ENCODE results near the gene MYRIP.

DNA sequence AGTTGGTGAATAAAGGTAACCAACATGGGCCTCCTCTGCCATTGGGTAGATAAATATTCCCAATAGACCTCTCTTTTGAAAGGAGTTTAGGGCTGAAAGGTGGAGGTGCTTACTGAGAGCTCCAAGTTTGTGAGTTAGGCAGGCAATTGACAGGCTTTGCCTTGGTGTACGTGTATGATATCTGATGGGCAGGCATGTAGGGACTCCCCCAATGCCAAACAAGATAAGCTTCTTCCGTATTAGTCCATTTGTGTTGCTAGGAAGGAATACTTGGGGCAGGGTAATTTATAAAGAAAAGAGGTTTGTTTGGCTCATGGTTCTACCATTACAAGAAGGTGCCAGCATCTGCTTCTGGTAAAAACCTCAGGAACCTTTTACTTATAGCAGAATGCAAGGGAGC, 339.4 kb downstream of the MYRIP start:
- no peak for TF ChIP-seq POLR2AphosphoS5 (IDR thresholded peaks at IDR 0.05; ENCODE audit: low read depth)
- no peak for TF ChIP-seq ZNF114 (CRISPR knock-in tag; IDR thresholded peaks at IDR 0.05)
- TF ChIP-seq, protein P1, sequence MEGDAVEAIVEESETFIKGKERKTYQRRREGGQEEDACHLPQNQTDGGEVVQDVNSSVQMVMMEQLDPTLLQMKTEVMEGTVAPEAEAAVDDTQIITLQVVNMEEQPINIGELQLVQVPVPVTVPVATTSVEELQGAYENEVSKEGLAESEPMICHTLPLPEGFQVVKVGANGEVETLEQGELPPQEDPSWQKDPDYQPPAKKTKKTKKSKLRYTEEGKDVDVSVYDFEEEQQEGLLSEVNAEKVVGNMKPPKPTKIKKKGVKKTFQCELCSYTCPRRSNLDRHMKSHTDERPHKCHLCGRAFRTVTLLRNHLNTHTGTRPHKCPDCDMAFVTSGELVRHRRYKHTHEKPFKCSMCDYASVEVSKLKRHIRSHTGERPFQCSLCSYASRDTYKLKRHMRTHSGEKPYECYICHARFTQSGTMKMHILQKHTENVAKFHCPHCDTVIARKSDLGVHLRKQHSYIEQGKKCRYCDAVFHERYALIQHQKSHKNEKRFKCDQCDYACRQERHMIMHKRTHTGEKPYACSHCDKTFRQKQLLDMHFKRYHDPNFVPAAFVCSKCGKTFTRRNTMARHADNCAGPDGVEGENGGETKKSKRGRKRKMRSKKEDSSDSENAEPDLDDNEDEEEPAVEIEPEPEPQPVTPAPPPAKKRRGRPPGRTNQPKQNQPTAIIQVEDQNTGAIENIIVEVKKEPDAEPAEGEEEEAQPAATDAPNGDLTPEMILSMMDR (conservative IDR thresholded peaks at IDR 0.05; ENCODE audit: low read depth in 2 of 2) = no peak
- TF ChIP-seq, protein P2, sequence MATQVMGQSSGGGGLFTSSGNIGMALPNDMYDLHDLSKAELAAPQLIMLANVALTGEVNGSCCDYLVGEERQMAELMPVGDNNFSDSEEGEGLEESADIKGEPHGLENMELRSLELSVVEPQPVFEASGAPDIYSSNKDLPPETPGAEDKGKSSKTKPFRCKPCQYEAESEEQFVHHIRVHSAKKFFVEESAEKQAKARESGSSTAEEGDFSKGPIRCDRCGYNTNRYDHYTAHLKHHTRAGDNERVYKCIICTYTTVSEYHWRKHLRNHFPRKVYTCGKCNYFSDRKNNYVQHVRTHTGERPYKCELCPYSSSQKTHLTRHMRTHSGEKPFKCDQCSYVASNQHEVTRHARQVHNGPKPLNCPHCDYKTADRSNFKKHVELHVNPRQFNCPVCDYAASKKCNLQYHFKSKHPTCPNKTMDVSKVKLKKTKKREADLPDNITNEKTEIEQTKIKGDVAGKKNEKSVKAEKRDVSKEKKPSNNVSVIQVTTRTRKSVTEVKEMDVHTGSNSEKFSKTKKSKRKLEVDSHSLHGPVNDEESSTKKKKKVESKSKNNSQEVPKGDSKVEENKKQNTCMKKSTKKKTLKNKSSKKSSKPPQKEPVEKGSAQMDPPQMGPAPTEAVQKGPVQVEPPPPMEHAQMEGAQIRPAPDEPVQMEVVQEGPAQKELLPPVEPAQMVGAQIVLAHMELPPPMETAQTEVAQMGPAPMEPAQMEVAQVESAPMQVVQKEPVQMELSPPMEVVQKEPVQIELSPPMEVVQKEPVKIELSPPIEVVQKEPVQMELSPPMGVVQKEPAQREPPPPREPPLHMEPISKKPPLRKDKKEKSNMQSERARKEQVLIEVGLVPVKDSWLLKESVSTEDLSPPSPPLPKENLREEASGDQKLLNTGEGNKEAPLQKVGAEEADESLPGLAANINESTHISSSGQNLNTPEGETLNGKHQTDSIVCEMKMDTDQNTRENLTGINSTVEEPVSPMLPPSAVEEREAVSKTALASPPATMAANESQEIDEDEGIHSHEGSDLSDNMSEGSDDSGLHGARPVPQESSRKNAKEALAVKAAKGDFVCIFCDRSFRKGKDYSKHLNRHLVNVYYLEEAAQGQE (IDR thresholded peaks at IDR 0.05; ENCODE audit: unreplicated experiment) = no peak
- no peak for TF ChIP-seq JUNB (IDR thresholded peaks at IDR 0.05; ENCODE audit: unreplicated experiment)
- TF ChIP-seq, protein P3, sequence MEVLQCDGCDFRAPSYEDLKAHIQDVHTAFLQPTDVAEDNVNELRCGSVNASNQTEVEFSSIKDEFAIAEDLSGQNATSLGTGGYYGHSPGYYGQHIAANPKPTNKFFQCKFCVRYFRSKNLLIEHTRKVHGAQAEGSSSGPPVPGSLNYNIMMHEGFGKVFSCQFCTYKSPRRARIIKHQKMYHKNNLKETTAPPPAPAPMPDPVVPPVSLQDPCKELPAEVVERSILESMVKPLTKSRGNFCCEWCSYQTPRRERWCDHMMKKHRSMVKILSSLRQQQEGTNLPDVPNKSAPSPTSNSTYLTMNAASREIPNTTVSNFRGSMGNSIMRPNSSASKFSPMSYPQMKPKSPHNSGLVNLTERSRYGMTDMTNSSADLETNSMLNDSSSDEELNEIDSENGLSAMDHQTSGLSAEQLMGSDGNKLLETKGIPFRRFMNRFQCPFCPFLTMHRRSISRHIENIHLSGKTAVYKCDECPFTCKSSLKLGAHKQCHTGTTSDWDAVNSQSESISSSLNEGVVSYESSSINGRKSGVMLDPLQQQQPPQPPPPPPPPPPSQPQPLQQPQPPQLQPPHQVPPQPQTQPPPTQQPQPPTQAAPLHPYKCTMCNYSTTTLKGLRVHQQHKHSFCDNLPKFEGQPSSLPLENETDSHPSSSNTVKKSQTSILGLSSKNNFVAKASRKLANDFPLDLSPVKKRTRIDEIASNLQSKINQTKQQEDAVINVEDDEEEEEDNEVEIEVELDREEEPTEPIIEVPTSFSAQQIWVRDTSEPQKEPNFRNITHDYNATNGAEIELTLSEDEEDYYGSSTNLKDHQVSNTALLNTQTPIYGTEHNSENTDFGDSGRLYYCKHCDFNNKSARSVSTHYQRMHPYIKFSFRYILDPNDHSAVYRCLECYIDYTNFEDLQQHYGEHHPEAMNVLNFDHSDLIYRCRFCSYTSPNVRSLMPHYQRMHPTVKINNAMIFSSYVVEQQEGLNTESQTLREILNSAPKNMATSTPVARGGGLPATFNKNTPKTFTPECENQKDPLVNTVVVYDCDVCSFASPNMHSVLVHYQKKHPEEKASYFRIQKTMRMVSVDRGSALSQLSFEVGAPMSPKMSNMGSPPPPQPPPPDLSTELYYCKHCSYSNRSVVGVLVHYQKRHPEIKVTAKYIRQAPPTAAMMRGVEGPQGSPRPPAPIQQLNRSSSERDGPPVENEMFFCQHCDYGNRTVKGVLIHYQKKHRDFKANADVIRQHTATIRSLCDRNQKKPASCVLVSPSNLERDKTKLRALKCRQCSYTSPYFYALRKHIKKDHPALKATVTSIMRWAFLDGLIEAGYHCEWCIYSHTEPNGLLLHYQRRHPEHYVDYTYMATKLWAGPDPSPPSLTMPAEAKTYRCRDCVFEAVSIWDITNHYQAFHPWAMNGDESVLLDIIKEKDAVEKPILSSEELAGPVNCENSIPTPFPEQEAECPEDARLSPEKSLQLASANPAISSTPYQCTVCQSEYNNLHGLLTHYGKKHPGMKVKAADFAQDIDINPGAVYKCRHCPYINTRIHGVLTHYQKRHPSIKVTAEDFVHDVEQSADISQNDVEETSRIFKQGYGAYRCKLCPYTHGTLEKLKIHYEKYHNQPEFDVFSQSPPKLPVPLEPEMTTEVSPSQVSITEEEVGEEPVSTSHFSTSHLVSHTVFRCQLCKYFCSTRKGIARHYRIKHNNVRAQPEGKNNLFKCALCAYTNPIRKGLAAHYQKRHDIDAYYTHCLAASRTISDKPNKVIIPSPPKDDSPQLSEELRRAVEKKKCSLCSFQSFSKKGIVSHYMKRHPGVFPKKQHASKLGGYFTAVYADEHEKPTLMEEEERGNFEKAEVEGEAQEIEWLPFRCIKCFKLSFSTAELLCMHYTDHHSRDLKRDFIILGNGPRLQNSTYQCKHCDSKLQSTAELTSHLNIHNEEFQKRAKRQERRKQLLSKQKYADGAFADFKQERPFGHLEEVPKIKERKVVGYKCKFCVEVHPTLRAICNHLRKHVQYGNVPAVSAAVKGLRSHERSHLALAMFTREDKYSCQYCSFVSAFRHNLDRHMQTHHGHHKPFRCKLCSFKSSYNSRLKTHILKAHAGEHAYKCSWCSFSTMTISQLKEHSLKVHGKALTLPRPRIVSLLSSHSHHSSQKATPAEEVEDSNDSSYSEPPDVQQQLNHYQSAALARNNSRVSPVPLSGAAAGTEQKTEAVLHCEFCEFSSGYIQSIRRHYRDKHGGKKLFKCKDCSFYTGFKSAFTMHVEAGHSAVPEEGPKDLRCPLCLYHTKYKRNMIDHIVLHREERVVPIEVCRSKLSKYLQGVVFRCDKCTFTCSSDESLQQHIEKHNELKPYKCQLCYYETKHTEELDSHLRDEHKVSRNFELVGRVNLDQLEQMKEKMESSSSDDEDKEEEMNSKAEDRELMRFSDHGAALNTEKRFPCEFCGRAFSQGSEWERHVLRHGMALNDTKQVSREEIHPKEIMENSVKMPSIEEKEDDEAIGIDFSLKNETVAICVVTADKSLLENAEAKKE (CRISPR knock-in tag; IDR thresholded peaks at IDR 0.05) = no peak
